ENCODE results near the gene TEX2.
A peak's percentile ranks its signal among the peaks of the same experiment; 100 is the strongest.

Gene TEX2, protein sequence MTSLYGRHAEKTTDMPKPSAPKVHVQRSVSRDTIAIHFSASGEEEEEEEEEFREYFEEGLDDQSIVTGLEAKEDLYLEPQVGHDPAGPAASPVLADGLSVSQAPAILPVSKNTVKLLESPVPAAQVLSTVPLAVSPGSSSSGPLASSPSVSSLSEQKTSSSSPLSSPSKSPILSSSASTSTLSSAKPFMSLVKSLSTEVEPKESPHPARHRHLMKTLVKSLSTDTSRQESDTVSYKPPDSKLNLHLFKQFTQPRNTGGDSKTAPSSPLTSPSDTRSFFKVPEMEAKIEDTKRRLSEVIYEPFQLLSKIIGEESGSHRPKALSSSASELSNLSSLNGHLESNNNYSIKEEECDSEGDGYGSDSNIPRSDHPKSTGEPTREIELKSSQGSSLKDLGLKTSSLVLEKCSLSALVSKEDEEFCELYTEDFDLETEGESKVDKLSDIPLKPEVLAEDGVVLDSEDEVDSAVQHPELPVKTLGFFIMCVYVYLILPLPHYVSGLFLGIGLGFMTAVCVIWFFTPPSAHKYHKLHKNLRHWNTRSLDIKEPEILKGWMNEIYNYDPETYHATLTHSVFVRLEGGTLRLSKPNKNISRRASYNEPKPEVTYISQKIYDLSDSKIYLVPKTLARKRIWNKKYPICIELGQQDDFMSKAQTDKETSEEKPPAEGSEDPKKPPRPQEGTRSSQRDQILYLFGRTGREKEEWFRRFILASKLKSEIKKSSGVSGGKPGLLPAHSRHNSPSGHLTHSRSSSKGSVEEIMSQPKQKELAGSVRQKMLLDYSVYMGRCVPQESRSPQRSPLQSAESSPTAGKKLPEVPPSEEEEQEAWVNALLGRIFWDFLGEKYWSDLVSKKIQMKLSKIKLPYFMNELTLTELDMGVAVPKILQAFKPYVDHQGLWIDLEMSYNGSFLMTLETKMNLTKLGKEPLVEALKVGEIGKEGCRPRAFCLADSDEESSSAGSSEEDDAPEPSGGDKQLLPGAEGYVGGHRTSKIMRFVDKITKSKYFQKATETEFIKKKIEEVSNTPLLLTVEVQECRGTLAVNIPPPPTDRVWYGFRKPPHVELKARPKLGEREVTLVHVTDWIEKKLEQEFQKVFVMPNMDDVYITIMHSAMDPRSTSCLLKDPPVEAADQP

DNA sequence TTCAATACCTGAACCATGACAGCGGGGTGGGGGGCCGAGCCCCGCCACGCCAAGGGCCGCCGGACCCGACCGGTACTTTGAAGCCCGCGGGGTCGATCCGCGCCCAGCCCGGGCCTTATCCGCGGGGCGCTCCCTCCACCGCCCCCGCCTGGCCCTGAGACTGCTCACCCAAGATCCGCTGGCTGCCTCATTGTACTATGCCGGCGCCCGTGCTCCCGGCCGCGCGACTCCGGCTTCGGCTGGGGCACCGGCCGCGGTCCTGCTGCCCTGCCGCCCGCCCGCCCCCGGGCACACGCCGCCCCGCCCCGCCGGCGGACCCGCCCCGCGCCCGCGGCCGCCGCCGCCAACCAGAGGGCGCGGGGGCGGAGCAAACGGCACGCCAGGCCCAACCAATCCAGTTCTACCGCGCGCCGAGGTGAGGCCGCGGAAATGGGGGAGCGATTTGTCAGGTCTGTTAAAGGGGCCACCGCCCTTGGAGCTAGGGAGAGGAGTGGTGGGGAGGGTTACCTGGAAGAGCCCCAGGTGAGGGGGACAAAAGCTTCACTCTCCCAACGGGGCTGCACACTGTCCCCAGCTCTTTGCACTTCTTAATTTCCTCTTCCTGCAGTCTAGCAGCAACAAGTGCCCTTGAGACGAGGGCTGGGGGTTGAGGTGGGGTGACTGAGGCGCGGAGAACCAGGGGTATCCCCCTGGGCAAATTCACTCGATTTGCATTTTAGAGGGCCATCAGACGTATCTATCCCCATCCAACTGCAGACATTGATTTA is at the start of gene TEX2:
TSS of gene TEX2 (minus strand) at position 261 of the 767 bp plus-strand sequence. CDS start 49,043 bp downstream, outside the sequence.
- DNase-seq: peak; percentile 94

DNA sequence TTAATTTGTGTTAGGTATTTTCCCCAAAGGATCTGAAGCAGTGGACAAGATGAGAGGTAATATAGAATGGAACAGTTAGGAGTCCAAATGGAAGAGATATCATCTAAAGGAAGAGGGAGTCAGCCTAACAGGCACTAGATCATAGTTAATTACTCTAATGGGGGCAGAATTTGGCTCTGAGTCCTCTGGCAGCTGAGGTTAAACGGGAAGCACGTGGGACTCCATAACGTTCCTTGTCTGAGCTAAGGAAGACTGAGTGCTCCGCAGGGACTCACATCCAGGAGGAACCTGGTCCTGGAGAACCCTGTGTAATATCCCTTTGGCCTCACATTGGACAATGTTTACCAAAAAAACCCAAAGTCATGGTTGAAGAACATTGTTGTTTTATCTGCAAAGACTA is 46.6 kb upstream of the TEX2 start:
- DNase-seq: no peak

DNA sequence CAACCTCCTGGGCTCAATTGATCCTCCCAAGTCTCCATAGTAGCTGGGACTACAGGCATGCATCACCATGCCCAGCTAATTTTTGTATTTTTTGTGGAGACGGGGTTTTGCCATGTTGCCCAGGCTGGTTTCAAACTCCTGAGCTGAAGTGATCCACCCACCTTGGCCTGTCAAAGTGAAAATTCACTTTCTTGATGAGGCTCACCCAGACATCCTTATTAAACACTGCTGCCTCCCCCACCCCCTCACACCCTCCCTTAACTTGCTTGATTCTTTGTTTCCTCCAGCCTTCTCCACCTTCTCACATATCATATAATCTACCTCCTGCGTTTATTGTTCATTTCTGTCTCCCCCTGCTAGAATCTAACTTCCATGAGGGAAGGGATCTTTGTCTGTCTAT is 46.0 kb upstream of the TEX2 start:
- no peak for DNase-seq

DNA sequence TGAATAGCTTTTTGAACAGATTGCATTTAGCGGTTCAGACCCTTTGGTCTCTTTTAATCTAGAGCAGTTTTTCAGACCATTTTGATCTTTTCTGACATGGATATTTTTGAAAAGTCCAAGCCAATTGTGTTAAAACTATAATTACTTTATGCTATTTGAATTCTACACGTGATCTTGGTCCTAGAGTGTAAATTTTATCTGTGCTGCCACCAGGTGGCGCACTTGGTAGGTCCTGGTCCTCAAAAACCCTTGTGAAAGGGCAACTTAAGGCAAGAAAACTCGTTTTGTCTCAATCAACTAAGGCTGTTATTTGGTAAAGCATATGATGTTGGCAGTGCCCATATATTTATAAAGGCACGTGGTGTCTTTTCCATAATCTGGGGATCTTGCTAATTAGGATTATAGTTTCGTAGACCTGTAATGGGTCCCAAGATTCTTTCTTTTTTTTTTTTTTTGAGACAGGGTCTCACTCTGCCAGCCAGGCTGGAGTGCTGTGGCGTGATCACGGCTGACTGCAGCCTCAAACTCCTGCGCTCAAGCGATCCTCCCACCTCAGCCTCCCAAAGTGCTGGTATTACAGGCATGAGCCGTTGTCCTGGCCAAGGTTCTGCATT is 43.9 kb upstream of the TEX2 start:
- DNase-seq: peak; percentile 75

DNA sequence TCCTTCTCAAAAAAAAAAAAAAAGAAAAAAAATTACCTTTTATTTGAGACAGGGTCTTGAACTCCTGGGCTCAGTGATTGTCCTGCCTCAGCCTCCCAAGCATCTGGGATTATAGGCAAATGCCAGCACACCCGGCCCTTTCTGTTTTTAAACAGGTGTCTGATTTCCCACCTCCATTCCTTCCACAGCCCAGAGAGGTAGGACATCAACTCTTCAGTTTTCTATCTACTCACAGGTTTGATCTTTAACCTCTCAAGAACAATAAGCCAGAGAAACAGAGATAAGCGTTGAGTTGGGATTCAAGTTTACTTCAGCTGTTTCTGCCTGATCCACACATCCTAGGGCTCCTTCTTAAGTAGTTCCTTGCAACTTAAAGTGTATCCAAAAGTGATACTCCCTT is 41.5 kb upstream of the TEX2 start:
- DNase-seq: no peak

DNA sequence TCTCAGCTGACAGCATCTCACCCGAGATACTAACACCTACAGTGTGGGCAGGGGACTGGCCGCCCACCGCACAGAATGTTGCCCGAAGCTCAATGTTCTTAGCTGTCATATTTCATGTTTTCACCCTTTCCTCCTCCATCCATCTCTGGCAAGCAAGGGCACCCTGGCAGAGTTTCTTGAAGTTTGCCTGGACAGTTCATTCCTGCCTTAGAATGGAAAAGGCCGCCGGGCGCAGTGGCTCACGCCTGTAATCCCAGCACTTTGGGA is 37.6 kb upstream of the TEX2 start:
- DNase-seq: no peak

DNA sequence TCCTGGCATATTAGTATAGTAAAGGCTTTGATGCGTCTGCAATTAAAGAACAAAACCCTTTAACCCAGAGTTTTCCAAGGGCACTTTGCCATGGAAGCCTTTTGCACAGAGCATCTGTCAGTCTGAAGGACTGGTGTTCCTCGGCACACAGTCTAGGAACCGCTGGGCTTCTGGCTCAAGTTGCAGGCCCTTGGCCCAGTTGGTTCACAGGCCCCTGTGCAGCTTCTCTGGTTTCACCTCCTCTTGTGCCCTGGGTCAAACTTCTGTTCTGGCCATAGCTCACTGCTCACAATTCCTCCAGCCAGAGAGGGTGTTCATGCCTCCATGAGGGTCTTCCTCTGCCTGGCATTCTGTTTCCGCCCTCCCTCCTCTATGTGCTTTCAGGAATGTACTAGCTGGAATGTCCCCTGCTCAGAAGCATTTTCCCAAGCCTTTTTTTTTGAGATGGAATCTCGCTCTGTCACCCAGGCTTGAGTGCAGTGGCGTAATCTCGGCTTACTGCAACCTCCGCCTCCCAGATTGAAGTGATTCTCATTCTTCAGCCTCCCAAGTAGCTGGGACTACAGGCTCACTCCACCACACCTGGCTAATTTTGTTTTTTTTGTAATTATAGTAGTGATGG is 34.5 kb upstream of the TEX2 start:
- DNase-seq: no peak

DNA sequence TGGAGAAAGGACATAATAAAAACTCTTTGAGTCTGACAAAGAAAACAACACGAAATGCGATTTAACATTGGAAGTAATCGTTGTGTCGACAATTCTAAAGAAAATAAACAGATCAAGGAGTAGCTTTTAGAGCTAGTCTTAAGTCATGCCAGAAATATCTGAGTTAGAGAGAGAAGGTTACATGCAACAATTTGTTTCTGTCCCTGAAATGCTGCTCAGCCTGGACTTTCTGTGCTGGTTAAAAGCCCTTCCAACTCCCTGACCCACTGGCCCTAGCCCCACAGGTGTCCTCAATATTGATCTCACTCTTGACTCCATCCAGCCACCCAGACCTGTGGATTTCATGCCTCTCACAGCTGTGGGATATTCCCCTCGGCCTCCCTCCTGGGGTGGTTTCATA is 33.2 kb upstream of the TEX2 start:
- DNase-seq: no peak

DNA sequence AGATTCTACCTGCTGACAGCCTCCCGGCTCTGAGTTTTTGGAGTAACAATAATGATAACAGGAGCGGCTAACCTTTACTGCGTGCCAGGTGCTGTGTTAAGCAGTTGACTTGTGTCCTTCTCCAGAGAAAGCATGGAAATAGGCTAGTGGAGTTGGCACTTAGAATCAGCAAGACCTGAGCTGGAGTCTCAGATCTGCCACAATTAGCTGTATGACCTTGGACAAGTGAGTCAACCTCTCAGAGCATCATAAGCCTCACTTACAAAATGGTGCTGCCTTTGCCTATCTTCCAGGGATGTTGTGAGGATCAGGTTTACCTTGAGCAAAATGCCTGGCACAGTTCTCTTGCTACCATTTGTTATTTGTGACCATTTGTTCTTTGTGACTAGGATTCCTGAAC is 32.1 kb upstream of the TEX2 start:
- no peak for DNase-seq

DNA sequence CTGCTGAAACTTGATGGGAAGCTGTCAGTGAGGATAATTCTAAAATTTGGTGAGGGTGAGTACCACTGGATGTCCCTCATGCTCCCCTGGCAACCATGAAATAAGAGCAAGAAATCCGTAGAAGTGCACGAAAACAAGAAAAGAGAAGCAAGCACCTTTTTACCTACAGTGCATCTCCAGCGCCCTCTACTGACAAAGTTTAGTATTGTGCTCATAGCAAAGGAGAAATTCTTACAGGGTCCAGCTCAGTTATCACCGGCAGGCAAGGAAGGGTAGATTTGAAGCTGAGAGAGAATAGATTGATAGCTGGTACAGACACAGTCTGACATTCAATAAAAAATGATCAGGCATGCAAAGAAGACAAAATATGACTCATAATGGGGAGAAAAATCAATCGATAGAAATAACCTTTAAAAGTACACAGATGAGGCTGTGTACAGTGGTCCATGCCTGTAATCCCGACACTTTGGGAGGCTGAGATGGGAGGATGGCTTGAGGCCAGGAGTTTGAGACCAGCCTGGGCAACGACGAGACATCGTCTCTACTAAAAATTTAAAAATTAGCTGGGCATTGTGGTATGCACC is 28.3 kb upstream of the TEX2 start:
- peak; percentile 51 for DNase-seq

DNA sequence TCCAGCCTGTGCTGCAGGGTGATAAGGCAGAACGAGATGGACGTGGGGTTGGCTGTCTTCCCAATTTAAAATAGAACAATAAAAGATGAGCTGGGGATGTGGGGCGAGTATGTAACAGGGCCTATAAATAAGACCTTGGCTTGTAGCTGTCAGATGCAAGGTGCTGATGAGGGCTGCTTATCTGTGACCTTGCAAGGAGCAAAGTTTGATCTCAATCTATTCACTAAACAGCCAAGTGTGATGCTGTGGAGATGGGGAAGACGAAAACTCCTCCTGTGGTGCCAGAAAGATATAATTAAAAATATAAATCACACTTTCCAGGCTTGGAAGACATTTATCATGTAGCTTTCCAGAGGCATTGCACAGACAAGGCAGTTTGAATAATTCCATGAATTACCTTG is 26.7 kb upstream of the TEX2 start:
- no peak for DNase-seq

DNA sequence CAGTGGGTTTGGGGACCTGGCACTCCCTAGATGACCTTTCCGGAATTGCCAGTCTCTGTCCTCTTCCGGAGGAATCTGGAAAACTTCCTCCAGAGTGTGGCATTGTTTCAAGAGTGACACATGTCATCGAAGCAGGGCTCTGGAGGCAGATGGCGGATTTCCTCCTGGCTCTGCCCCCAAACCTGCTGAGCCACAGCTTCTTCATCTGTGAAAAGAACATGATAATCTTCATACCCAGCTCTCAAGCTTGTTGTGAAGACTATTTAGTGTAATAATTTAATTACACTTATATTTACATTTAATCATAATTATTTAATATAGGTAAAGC is 19.7 kb upstream of the TEX2 start:
- DNase-seq: no peak

DNA sequence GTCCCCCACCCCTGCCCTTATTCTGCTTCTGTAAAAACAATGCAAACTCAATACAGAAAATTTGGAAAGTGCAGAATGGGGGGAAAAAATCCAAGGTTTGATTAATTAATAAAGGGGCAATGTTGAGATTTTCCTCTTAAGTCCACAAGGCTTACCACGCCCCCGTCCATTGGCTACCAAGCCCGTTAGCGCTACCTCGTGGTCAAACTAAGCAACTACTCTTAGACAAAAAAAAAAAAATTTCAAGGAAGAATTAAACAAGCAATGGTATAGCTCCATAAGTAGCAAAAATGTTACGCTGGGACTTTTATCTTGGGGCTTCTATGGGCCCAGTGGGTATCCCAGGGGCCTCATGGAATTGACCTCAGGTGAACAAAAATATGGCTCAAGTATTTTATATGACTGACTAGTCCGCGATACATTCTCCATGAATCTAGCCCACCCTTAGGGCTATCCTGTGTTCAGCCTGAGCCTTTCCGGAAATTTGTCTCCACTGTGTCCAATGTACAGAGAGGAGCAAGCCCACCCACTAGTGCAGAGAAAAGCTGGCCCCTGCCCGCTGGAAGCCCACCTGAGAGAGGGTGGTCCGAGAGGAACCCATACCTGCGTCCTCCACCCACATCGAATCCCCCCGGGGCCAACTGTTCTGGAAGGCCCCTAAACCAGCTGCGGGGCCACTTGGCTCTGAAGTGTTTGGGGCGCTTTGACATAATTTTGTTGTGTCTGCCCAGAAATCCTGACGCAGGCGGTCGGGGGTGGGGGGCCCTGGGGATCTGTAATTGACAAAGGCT is 19.1 kb upstream of the TEX2 start:
- peak; percentile 63 for DNase-seq

DNA sequence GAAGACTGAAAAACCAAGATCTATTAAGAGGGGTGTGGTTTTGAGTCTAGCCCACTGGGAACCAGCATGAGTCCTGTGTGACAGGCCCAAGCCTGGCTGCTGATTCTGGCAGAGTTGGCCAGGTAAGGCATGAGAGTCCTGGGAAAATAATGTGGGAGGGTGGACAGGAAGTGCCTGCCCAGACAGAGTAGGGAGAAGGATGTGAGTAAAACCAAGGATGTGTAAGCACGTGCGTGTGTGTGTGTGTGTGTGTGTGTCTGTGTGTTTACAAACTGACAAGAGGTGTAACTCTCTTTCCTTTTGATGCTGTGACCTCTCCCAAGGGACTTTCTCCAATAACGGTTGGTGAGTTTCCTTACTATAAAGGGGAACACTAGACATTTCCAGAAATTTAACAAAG is 15.6 kb upstream of the TEX2 start:
- no peak for DNase-seq

DNA sequence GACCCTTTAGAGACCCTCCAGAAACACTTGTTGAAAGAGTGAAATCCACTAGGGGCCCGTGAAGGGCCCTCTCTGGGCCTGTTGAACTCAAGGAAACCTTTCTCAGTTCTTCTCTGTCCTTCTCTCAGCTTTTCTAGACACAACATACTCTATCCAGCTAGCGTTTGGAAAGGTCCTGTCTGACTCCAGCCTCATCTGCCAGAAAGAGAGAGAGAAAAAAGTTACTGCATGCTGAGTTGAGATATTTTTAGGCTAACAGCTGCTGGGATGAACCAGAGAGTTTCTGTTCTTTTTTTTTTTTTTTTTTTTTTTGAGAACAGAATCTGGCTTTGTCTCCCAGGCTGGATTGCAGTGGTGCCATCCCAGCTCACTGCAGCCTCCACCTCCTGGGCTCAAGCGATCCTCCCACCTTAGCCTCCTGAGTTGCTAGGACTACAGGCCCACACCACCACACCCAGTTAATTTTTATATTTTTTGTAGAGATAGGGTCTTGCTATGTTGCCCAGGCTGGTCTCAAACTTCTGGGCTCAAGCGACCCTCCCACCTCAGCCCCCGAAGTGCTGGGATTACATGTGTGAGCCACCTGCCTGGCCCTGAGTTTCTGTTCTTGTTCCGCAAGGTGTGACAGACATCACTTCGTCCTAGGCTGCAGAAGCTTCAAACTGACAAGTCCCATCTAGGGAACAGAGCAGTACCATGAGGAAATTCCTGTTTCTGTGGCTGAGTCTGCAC is 14.9 kb upstream of the TEX2 start:
- no peak for DNase-seq

DNA sequence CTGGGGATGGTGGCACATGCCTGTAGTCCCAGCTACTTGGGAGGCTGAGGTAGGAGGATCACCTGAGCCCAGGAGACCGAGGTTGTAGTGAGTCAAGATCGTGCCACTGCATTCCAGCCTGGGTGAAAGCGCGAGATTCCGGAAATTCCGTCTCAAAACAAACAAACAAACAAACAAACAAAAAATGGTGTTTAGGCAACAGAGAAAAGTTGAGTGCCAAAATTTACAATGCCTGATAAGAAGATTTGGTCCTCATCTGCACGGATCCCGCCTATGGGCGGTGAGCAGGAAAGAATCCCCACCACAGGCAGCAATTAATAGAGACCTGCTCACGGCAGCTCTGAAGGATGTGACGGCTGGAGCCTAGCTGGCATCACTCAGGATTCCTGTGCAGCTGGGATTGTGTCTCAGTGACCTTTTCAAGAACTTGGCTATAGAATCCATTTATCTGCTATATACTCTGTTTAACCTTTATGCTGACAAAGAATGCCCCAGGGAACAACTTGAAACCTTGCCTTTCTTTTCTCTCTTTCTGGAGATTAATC is 14.0 kb upstream of the TEX2 start:
- no peak for DNase-seq

DNA sequence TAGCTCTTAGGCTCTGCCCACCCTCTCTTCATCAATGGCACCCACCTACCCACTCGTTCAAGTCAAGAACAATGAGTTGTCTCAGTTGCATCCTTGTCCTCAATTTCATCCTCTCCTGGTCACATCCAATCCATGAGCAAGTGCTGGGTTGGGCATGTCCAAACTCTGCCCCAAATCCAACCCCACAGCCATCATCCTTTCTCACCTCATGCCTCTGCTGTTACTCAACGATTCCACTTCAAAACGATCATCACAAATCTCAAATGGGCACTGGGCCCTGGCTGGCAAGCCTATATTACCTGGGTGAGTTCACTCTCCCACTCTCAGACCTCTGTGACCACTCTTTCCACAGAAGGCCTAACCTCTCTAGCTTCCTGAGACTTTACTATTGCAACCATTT is 12.0 kb upstream of the TEX2 start:
- DNase-seq: no peak

DNA sequence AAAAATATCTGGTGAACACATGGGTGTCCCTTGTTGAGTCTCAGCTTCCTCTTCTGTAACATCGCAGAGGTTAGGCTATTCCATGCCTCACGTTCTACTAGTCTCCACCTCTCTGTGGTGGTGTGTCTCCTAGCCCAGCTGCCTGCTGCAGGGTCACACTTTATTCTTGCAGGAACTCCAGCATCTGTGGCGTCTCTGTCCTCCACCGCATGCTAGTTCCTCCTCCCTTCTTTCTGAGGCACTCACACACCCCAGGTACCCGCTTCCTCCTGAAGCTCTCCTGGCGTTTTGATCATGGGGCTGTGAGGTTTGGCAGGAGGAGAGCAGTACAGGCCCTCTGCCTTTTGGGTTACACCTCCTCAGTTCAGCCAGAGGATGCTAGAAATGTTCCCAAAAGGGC is 9.9 kb upstream of the TEX2 start:
- no peak for DNase-seq

DNA sequence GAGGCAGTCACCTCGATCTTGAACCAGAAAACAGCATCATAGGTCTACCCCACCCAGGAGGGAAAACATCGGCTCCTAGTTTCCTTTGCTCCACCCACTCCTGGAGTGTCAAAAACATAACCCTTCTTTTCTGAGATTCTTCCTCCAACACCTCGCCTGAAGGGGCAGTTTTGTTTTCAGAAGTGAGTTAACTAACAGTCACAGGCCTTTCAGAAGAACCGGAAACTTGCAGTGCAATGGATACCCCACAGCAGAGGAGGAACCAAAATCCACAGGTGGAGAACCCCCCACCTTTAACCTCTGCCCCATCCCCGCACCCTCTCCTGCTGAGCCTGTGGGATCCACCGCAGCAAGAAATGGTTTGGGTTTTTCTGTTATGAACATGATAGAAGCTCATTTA is 7.8 kb upstream of the TEX2 start:
- peak; percentile 30 for DNase-seq

Data from activated CD4-positive, alpha-beta T cell treated with anti-CD3 and anti-CD28 coated beads, Interleukin-2, Interleukin-6, amounts not matched to agents 100 ng/mL and 50 ng/mL, durations not matched to agents 16 hours and 8 hours (primary cell).